Glutamatergic neuron (in vitro differentiated cells): ENCODE data around the gene RETREG1. TPM values are rescaled to one million over a fixed set of nuclear protein-coding genes. Genes with fewer than 3 reads are reported as not detected.
"Not testable (repeated sequence)": the region's sequence is repeated elsewhere in the genome, so short reads cannot be mapped to it uniquely, and the experiment has no call there.

ENCODE experiments used
- DNase-seq: peaks from one replicate; pipeline ENCODE4 v3.0.0; 2022
- H3K27ac Mint-ChIP-seq: one replicate; pipeline ENCODE4 v1.8.0; 2020; ENCODE audit warnings: mild to moderate bottlenecking, mixed read lengths, inconsistent platforms; ENCODE audit not compliant: unreplicated experiment
- H3K27me3 Mint-ChIP-seq: one replicate; pipeline ENCODE4 v1.8.0; 2020; ENCODE audit warnings: mild to moderate bottlenecking, moderate library complexity, mixed read lengths, inconsistent platforms; ENCODE audit not compliant: unreplicated experiment
- H3K36me3 Mint-ChIP-seq: one replicate; pipeline ENCODE4 v1.8.0; 2020; ENCODE audit warnings: mild to moderate bottlenecking, mixed read lengths, inconsistent platforms; ENCODE audit not compliant: unreplicated experiment
- H3K4me1 Mint-ChIP-seq: one replicate; pipeline ENCODE4 v1.8.0; 2020; ENCODE audit warnings: mild to moderate bottlenecking, low read depth, mixed read lengths, inconsistent platforms; ENCODE audit not compliant: unreplicated experiment
- H3K4me3 Mint-ChIP-seq: one replicate; pipeline ENCODE4 v1.8.0; 2020; ENCODE audit warnings: mild to moderate bottlenecking, mixed read lengths, inconsistent platforms; ENCODE audit not compliant: unreplicated experiment
- H3K9me3 Mint-ChIP-seq: one replicate; pipeline ENCODE4 v1.8.0; 2020; ENCODE audit warnings: mild to moderate bottlenecking, moderate library complexity, mixed read lengths, inconsistent platforms; ENCODE audit not compliant: unreplicated experiment
- CTCF ChIP-seq: fragments of 200-600 bp; sonication (generic); IDR thresholded peaks from one replicate; pipeline ENCODE4 v1.5.0; 2021; ENCODE audit not compliant: partially characterized antibody, unreplicated experiment
- total RNA-seq: library from RNA; stranded (reverse); fragmentation: NEBNext Ultra II Directional; extraction: Animal tissue kit (Norgen Biotek cat#: 25700); gene quantifications from one replicate; pipeline ENCODE4 v1.2.1, GENCODE V29; 2021; ENCODE audit not compliant: unreplicated experiment

Gene RETREG1
- total RNA-seq, 1 donor from 2014 or later, result 6.3 TPM

DNA sequence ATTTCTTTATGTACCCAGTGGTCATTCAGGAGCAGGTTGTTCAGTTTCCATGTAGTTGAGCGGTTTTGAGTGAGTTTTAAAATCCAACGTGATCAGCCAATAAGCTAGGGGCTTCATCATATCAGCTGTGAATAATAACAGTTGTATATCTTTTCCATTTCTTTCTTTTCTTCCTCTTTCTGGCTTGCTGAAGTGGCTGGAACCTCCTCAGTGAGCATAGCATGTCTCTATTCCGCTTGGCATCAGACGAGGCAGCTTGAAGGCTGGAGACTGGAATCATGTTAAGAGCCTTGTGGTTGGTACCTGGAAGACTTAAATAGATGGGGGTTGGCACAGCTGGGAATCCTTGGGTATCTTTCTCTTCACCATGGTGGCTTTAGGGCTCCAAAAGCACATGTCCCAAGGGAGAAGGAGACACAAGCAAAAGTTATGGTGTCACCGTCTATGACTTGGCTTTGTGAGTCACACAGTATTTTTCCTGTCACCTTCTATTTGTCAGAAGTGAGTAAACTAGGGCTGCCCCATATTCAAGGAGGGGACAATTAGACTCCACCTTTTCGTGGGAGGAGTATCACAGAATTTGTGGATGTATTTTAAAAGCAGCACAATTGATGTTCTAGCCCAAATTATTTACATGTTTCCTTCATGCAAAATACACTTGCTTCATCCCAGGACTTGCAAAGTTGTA, 38.0 kb upstream of the RETREG1 start:
- Mint-ChIP-seq H3K27ac (no peak overlapping the region), H3K36me3 (peaks cover 3% of the 10 kb centered on the region), H3K27me3 (peaks cover 2% of the 10 kb centered on the region), H3K9me3 (no peaks in the 10 kb centered on the region), H3K4me1 (no peaks in the 10 kb centered on the region), H3K4me3 (no peak overlapping the region)
- DNase-seq, result no peak
- no peak for TF ChIP-seq CTCF

GRCh38 chr5:16648739-16649138, 31.9 kb upstream of the RETREG1 start:
- not testable (repeated sequence) for DNase-seq, H3K27ac Mint-ChIP-seq, H3K27me3 Mint-ChIP-seq, H3K4me1 Mint-ChIP-seq, H3K4me3 Mint-ChIP-seq, H3K9me3 Mint-ChIP-seq
- H3K36me3 Mint-ChIP-seq, result peaks cover 11% of the 10 kb centered on the region

- H3K9me3 Mint-ChIP-seq, result no peaks in the 10 kb centered on the region
- no peak overlapping the region for H3K27ac Mint-ChIP-seq
- H3K4me1 Mint-ChIP-seq, result peaks cover 3% of the 10 kb centered on the region
- no peak for DNase-seq
- H3K36me3 Mint-ChIP-seq, result peaks cover 11% of the 10 kb centered on the region
- no peak overlapping the region for H3K4me3 Mint-ChIP-seq
- peaks cover 1% of the 10 kb centered on the region for H3K27me3 Mint-ChIP-seq
- no peak for TF ChIP-seq CTCF
Measured at GRCh38 chr5:16644301-16644889, 27.6 kb upstream of the RETREG1 start.

DNA sequence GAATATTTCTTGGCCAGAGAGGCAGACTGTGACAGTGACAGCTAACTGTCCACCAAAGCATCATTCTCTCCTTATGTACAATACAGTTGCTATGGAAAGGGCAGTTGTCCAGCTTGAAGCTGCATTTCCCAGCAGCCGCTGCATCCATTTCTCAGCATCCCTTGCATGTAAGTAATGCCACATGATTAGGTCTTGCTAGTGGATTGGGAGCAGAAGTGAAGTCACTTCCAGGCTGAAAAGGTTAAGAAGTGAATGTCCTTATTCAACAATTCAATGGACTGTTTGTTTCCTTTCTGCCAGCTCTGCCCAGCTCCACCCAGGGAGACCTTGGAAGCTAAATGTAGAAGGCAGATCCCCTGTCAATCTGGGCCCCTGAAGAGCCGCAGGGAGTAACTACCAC, 26.1 kb upstream of the RETREG1 start:
- peaks cover 3% of the 10 kb centered on the region for H3K4me1 Mint-ChIP-seq
- peaks cover 18% of the 10 kb centered on the region for H3K36me3 Mint-ChIP-seq
- no peak for TF ChIP-seq CTCF
- no peak overlapping the region for H3K4me3 Mint-ChIP-seq
- no peak overlapping the region for H3K27ac Mint-ChIP-seq
- peaks cover 1% of the 10 kb centered on the region for H3K27me3 Mint-ChIP-seq
- peaks cover 2% of the 10 kb centered on the region for H3K9me3 Mint-ChIP-seq
- no peak for DNase-seq

GRCh38 chr5:16639206-16639605, 22.4 kb upstream of the RETREG1 start:
- Mint-ChIP-seq H3K9me3 (peaks cover 2% of the 10 kb centered on the region), H3K27me3 (no peaks in the 10 kb centered on the region), H3K36me3 (peaks cover 18% of the 10 kb centered on the region), H3K4me3 (no peak overlapping the region), H3K4me1 (peaks cover 3% of the 10 kb centered on the region), H3K27ac (no peak overlapping the region)
- TF ChIP-seq CTCF, result no peak
- DNase-seq, result no peak
